IPS-18a (cell line): ENCODE results near the gene FAM200B.

Experiments used
- H3K27ac ChIP-seq: one replicate; pipeline ENCODE4 v1.5.1; 2013; ENCODE audit warnings: low read length
- H3K27me3 ChIP-seq: one replicate; pipeline ENCODE4 v1.6.1; 2013; ENCODE audit warnings: mild to moderate bottlenecking, low read length; ENCODE audit not compliant: control insufficient read depth, insufficient read depth
- H3K36me3 ChIP-seq: one replicate; pipeline ENCODE4 v1.6.1; 2013; ENCODE audit warnings: low read depth, low read length; ENCODE audit not compliant: control insufficient read depth
- H3K4me1 ChIP-seq: one replicate; pipeline ENCODE4 v1.6.1; 2013; ENCODE audit warnings: low read depth, low read length; ENCODE audit not compliant: control insufficient read depth
- H3K4me3 ChIP-seq: one replicate; pipeline ENCODE4 v1.5.1; 2013; ENCODE audit warnings: low read length
- H3K9ac ChIP-seq: one replicate; pipeline ENCODE4 v1.6.1; 2013; ENCODE audit warnings: mild to moderate bottlenecking, low read length, moderate library complexity
- H3K9me3 ChIP-seq: one replicate; pipeline ENCODE4 v1.6.1; 2013; ENCODE audit warnings: low read depth, low read length; ENCODE audit not compliant: control insufficient read depth

Gene FAM200B

DNA sequence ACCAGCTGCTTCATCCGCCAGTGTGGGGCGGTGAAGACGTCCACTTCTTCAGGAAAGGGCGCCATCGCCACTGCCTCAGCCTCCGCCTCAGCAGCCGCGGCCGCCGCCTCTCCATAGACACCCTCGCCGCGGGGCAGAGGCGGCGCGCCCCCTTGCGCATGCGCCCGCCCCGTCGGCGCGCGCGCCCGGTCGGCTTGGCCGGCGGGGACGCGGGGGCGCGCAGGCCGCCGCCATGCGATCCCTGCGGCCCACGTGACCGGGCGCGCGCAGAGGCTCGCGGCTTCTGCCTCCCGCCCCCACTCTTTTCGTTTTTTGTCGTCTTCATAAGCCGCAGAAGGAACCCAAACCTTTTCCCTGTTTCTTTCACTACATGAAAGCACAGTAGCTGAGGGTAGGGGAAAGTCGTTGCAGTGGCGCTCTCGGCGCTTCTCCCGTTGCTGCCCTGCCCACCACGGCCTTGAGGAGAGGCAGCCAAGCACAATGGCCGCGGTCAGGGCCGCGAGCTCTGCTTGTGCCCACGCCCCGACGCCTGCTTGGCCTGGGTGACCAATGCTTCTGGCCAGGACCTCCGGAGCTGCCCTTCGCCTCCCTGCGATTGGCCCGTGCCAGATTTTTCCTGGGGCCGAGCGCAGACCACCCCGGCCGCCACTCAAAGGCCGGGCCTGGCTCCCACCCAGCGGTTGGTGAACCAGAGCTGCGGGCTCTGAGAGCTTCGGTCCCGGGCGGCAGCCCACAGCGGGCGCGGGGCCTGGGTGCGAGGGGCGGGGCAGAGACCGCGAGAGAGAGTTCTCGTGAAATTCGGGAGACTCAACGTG lies 26.2 kb upstream of the FAM200B start, which contains the start of gene FBXL5:
Gene FBXL5, minus strand, starts transcription at position 135 of the 815 bp plus-strand sequence. Its CDS starts 70 bp downstream, at position 65.
- peak within 1 kb of the TSS; percentile 82 for H3K4me3 ChIP-seq
- peaks cover 13% of the 10 kb centered on the region for H3K4me1 ChIP-seq
- H3K27ac ChIP-seq = peak within 1 kb of the TSS; percentile 94
- H3K36me3 ChIP-seq = no peaks in the 10 kb centered on the region
- H3K9ac ChIP-seq = peak within 1 kb of the TSS; percentile 92
- H3K27me3 ChIP-seq = no peaks in the 10 kb centered on the region
- H3K9me3 ChIP-seq = no peaks in the 10 kb centered on the region

DNA sequence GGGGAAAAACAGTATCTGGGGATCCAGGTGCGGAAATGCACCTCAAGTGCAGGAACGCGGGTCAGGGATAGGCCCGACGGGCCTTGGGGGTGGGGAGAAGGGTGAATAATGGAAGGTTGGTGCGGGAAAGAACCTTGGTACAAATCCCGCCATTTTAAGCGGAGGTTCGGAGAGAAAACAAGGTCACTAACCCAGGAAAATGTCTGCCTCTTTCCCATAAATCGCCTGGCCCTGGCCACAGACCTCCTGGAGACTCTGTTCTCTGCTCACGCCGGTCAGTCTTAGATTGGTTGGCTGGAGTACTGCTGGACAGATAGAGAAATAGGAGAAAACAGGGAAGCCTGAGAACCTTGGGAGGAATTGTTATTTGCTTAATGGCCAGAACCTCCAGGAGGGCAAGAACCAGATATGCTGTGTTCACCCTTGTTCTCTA lies 25.6 kb upstream of the FAM200B start:
- no peaks in the 10 kb centered on the region for H3K27me3 ChIP-seq
- H3K27ac ChIP-seq = peak overlapping the region; percentile 94
- H3K9me3 ChIP-seq = no peaks in the 10 kb centered on the region
- H3K36me3 ChIP-seq = no peaks in the 10 kb centered on the region
- H3K4me1 ChIP-seq = peaks cover 13% of the 10 kb centered on the region
- H3K4me3 ChIP-seq = peak overlapping the region; percentile 68
- peak overlapping the region; percentile 92 for H3K9ac ChIP-seq

DNA sequence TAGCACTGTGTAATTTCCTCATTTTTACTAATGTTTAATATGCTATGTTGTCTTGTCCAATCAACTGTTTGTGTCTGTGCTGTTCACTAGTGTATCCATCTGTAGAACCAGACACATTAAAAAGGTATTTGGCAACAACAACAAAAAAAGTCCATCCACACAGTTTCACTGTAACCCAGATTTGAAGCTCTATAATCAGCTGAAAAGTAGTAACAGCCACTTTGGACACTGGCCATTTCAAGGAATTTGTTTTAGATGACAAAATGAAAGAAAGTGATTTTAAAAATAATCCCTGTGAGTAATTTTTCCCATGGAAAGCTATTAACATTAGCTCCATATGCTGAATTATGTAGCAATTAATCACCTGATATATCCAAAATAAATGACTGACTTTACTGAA lies 24.3 kb upstream of the FAM200B start:
- peaks cover 13% of the 10 kb centered on the region for H3K4me1 ChIP-seq
- no peak overlapping the region for H3K27ac ChIP-seq
- H3K9ac ChIP-seq = no peak overlapping the region
- no peaks in the 10 kb centered on the region for H3K36me3 ChIP-seq
- no peaks in the 10 kb centered on the region for H3K9me3 ChIP-seq
- H3K4me3 ChIP-seq = no peak overlapping the region
- no peaks in the 10 kb centered on the region for H3K27me3 ChIP-seq

DNA sequence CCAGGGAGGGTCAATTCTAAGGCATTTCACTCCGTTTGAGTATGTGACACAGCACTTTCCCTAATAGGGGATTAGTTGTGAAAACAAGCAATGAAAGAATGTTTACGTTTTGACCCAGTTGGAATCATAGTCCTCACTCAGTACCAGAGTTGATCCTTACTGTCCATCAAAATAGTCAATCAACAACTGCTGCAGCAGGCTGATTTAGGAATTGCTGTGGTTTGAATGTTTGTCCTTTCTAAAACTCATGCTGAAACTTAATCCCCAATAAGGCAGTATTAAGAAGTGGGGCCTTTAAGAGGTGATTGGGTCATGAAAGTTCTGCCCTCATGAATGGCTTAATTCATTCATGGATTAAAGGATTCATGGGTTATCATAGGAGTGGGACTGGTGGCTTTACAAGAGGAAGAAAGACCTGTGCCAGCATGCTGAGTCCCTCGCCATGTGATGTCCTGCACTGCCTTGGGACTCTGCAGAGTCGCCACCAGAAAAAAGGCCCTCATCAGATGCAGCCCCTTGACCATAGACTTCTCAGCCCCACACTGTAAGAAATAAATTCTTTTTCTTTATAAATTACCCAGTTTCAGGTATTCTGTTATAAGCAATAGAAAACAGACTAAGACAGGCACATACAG lies 23.4 kb upstream of the FAM200B start:
- H3K9me3 ChIP-seq = no peaks in the 10 kb centered on the region
- H3K4me3 ChIP-seq = no peak overlapping the region
- peaks cover 8% of the 10 kb centered on the region for H3K4me1 ChIP-seq
- no peaks in the 10 kb centered on the region for H3K27me3 ChIP-seq
- no peaks in the 10 kb centered on the region for H3K36me3 ChIP-seq
- no peak overlapping the region for H3K27ac ChIP-seq
- no peak overlapping the region for H3K9ac ChIP-seq

DNA sequence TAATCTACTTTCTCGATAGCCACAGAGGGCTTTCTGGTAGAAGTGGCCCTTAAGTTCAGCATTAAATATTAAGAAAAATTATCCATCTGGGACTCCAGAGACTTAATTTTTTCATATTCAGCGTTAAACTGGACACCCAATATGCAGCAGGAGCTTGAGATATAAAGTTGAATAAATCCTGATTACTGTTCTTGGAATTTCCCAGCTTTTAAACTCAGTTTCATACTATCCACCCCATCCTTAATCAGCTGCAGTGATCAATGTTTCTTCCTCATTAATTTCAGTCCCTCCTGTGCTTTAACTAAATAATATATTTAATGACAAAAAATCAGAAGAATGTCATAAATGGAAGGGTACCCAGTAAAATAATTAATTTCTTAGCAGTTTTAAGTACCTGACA lies 22.8 kb upstream of the FAM200B start:
- H3K36me3 ChIP-seq = no peaks in the 10 kb centered on the region
- H3K4me3 ChIP-seq = no peak overlapping the region
- peaks cover 3% of the 10 kb centered on the region for H3K4me1 ChIP-seq
- H3K27ac ChIP-seq = no peak overlapping the region
- H3K9me3 ChIP-seq = no peaks in the 10 kb centered on the region
- H3K9ac ChIP-seq = no peak overlapping the region
- H3K27me3 ChIP-seq = no peaks in the 10 kb centered on the region

DNA sequence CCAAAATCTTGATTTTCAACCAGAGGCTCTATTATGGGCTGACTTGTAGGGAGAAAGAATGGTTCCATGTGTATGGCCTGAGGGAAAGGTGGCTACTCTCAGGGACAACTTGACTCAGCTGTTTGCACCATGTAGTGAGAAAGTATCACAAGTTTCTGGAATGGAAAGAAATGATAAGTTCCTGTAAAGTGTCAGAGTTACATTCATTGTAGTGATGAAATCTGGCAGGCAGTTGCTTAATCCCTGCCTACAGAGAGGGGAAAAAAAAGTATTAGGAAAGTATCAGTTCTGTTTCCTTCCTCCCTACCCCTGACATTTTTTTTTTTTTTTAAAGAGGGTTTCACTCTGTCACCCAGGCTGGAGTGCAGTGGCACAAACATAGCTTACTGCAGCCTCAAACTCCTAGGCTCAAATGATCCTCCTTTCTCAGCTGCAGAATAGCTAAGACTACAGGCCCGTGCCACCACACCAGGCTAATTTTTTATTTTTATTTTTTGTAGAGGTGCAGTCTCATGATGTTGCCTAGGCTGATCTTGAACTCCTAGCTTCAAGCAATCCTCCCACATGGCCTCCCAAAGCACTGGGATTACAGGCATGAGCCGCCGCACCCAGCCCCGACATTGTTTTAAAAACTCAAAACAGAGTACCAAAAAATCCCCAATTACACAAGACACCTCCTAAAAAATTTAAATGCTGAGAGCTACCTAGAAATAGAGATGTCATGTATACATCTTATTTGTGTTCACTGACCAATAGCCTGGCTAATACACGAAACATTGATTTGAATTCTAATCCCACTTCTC lies 21.7 kb upstream of the FAM200B start:
- Histone ChIP-seq H3K27ac (no peak overlapping the region), H3K36me3 (no peaks in the 10 kb centered on the region), H3K4me1 (peaks cover 2% of the 10 kb centered on the region), H3K4me3 (no peak overlapping the region), H3K27me3 (no peaks in the 10 kb centered on the region), H3K9me3 (no peaks in the 10 kb centered on the region), H3K9ac (no peak overlapping the region)

DNA sequence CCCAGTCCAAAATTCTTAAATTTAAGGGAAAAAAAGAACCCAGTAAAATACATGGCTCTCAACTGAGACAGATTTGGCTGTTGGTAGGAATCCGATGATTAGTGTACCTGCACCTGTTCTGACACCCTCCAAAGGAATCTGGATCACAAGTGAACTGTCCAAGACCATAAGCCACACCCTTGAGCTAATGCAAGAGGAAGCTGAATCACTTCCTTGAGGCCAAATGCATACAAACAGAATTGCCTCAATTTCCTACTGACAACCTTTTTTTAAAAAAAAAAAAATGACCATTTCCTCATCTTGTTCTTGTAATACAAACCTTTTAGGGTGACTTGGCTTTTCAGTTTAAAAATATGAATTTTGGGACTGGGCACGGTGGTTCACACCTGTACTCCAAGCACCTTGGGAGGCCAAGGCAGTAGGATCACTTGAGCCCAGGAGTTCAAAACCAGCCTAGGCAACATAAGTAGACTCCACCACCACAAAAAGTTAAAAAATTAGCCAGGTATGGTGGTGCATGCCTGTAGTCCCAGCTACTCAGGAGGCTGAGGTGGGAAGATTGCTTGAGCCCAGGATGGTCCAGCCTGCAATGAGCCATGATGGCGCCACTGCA lies 15.8 kb upstream of the FAM200B start:
- H3K9ac ChIP-seq = no peak overlapping the region
- no peak overlapping the region for H3K27ac ChIP-seq
- H3K36me3 ChIP-seq = peaks cover 17% of the 10 kb centered on the region
- H3K9me3 ChIP-seq = no peaks in the 10 kb centered on the region
- no peak overlapping the region for H3K4me3 ChIP-seq
- no peaks in the 10 kb centered on the region for H3K27me3 ChIP-seq
- H3K4me1 ChIP-seq = no peaks in the 10 kb centered on the region

DNA sequence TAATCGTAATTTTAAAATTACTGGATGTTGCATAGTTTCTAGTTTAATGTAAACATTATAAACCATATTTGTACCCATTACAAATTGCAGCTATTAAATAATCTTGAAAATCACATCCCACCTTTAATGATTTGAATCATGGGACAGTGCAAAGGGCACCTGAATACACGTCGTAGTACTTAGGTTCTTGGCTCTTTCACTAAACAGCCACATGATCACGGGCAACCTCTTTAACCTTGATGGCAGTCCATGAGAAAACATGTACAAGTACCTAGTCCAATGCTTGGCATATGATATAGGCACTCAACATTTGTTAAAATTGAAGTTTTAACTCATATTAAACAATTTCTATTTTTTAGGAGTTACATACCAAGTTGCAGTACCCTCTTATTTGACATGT lies 14.6 kb upstream of the FAM200B start:
- Histone ChIP-seq H3K9me3 (no peaks in the 10 kb centered on the region), H3K9ac (no peak overlapping the region), H3K4me1 (no peaks in the 10 kb centered on the region), H3K36me3 (peaks cover 17% of the 10 kb centered on the region), H3K27ac (no peak overlapping the region), H3K4me3 (no peak overlapping the region), H3K27me3 (no peaks in the 10 kb centered on the region)

DNA sequence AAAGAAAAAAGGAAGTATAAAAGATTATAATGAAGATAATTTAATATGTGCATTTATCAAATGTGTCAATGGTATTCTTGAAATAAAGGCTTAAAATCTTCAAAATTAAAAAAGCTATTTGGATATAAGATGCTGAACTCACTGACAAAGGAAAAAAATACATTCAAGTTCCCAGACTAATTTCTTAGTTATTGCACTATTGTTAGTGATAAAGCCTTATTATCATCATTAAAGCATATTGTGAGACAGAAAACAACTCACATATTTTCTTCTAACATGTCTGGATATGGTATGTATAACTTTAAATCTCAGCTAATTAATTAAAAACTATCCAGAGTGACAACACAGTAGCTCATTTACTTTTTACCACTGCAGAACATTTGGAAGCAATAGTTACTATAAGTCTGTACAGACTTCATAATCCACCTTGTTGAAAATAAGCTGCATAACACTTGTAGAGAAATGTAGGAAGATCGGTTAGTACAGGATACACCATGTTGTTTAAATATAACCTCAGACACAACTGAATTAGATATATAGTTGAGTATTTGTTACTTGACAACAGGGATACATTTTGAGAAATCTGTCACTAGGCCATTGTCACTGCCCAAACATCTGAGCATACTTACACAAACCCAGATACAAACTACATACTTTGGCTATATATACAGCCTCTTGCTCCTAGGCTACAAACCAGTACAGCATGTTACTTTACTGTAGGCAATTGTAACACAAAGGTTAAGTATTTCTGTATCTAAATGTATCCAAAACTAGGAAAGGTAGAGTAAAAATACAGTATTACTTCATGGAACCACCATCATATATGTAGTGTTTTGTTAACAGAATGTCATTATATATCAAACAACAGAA lies 12.8 kb upstream of the FAM200B start:
- Histone ChIP-seq H3K9me3 (no peaks in the 10 kb centered on the region), H3K9ac (no peak overlapping the region), H3K27me3 (no peaks in the 10 kb centered on the region), H3K36me3 (peaks cover 17% of the 10 kb centered on the region), H3K4me1 (no peaks in the 10 kb centered on the region), H3K27ac (no peak overlapping the region), H3K4me3 (no peak overlapping the region)

DNA sequence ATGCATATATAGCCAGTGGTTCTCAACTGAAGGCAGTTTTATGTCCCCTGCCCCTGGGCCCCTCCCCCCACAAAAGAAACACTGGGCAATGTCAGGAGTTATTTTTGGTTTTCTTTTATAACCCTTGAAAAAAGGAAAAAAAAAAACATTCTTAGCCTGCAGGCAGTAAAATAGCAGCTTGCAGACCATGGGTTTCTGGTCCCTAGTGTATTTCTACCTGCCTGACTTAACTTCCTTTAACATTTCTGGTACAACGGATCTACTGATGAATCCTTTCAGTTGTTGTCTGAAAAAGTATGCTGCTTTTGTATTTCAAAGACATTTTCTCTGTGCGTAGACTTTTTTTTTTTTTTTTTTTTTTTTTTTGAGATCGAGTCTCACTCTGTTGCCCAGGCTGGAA lies 11.1 kb upstream of the FAM200B start:
- Histone ChIP-seq H3K9ac (no peak overlapping the region), H3K27me3 (no peaks in the 10 kb centered on the region), H3K4me1 (no peaks in the 10 kb centered on the region), H3K9me3 (no peaks in the 10 kb centered on the region), H3K27ac (no peak overlapping the region), H3K36me3 (peaks cover 17% of the 10 kb centered on the region), H3K4me3 (no peak overlapping the region)
